Esophagus (tissue), 2 donors: Measurements from ENCODE around the gene HSF4. TPM values are rescaled to one million over a fixed set of nuclear protein-coding genes. Genes with fewer than 3 reads are reported as not detected.

Source experiments
- H3K27ac ChIP-seq, 2 donors: one replicate each; pipeline ENCODE4 v1.5.1; 2013; ENCODE audit warnings: low read depth in 2 of 2, mild to moderate bottlenecking in 2 of 2, inconsistent platforms in 1 of 2, low read length in 1 of 2, moderate library complexity in 1 of 2
- H3K27me3 ChIP-seq, 2 donors: one replicate each; pipeline ENCODE4 v1.6.1; 2013; ENCODE audit warnings: low read length in 2 of 2, control low read depth in 1 of 2, mild to moderate bottlenecking in 1 of 2; ENCODE audit not compliant: insufficient read depth in 2 of 2, control insufficient read depth in 1 of 2
- H3K36me3 ChIP-seq, 2 donors: one replicate each; pipeline ENCODE4 v1.6.1; 2013; ENCODE audit warnings: low read length in 1 of 2; ENCODE audit not compliant: control insufficient read depth in 2 of 2, insufficient read depth in 2 of 2
- H3K4me1 ChIP-seq, 2 donors: one replicate each; pipeline ENCODE4 v1.6.1; 2013; ENCODE audit warnings: low read length in 1 of 2; ENCODE audit not compliant: control insufficient read depth in 2 of 2, insufficient read depth in 2 of 2
- H3K4me3 ChIP-seq, 2 donors: one replicate each; pipeline ENCODE4 v1.5.1; 2013; ENCODE audit warnings: low read length in 2 of 2, mild to moderate bottlenecking in 2 of 2, low read depth in 1 of 2, moderate library complexity in 1 of 2
- H3K9me3 ChIP-seq, 2 donors: one replicate each; pipeline ENCODE4 v1.6.1; 2013; ENCODE audit warnings: mild to moderate bottlenecking in 2 of 2, low read depth in 1 of 2, low read length in 1 of 2, moderate library complexity in 1 of 2; ENCODE audit not compliant: control insufficient read depth in 2 of 2, insufficient read depth in 1 of 2
- WGBS, 2 donors: extraction: QIAGEN DNeasy Blood & Tissue Kit; methylation state at CpG; one replicate each; pipeline ENCODE4 v1.1.7; 2013; 5-methylcytosine and 5-hydroxymethylcytosine counted together
- polyA plus RNA-seq, 2 donors: library from polyadenylated mRNA; stranded (reverse); fragments of 200-250 nt; gene quantifications; one replicate each; pipeline ENCODE4 v1.2.3, GENCODE V29; 2013
- donor health status: healthy with polysubstance abuse.
- donor health status: Bipolar disorder and iron deficiency.

Gene HSF4
- polyA plus RNA-seq, 2 donors, result 22.9 to 80.4 TPM

GRCh38 chr16:67206129-67206837, 41.7 kb downstream of the HSF4 start:
- no peaks in the 10 kb centered on the region for H3K27me3 ChIP-seq
- peaks cover 13 to 33% of the 10 kb centered on the region in 2 donors for H3K36me3 ChIP-seq
- WGBS, 2 donors, result 89 to 92% methylated on average over 8 of the region's 8 CpGs
- no peaks in the 10 kb centered on the region for H3K9me3 ChIP-seq
- no peak overlapping the region for H3K27ac ChIP-seq
- peaks cover 0 to 10% of the 10 kb centered on the region in 2 donors for H3K4me1 ChIP-seq
- H3K4me3 ChIP-seq, result no peak overlapping the region

GRCh38 chr16:67206838-67207248, 42.3 kb downstream of the HSF4 start:
- peaks cover 12 to 27% of the 10 kb centered on the region in 2 donors for H3K36me3 ChIP-seq
- WGBS, 2 donors, result 82 to 88% methylated on average over 3 of the region's 3 CpGs
- peaks cover 0 to 10% of the 10 kb centered on the region in 2 donors for H3K4me1 ChIP-seq
- no peak overlapping the region for H3K4me3 ChIP-seq
- H3K27ac ChIP-seq, result no peak overlapping the region
- H3K9me3 ChIP-seq, result no peaks in the 10 kb centered on the region
- H3K27me3 ChIP-seq, result no peaks in the 10 kb centered on the region

GRCh38 chr16:67207249-67208091, 42.9 kb downstream of the HSF4 start:
- 62 to 71% methylated on average over 20 to 21 of the region's 21 CpGs for WGBS, 2 donors
- H3K9me3 ChIP-seq, result no peaks in the 10 kb centered on the region
- H3K4me3 ChIP-seq, result no peak overlapping the region
- no peak overlapping the region for H3K27ac ChIP-seq
- H3K36me3 ChIP-seq, result peaks cover 9 to 22% of the 10 kb centered on the region in 2 donors
- peaks cover 0 to 10% of the 10 kb centered on the region in 2 donors for H3K4me1 ChIP-seq
- H3K27me3 ChIP-seq, result no peaks in the 10 kb centered on the region

GRCh38 chr16:67208154-67208896, 43.8 kb downstream of the HSF4 start:
- WGBS, 2 donors, result 81 to 85% methylated on average over 11 of the region's 11 CpGs
- Histone ChIP-seq H3K4me1 (peaks cover 0 to 10% of the 10 kb centered on the region in 2 donors), H3K36me3 (peaks cover under 1 to 13% of the 10 kb centered on the region in 2 donors), H3K27me3 (no peaks in the 10 kb centered on the region), H3K27ac (no peak overlapping the region), H3K9me3 (no peaks in the 10 kb centered on the region), H3K4me3 (no peak overlapping the region)

- Histone ChIP-seq H3K4me3 (no peak overlapping the region), H3K27me3 (no peaks in the 10 kb centered on the region), H3K27ac (no peak overlapping the region), H3K36me3 (peaks cover 0 to 5% of the 10 kb centered on the region in 2 donors), H3K9me3 (no peaks in the 10 kb centered on the region), H3K4me1 (peaks cover 0 to 10% of the 10 kb centered on the region in 2 donors)
- WGBS, 2 donors, result 87 to 91% methylated on average over 6 to 8 of the region's 8 CpGs
Measured at GRCh38 chr16:67209565-67209964, 45.0 kb downstream of the HSF4 start.

GRCh38 chr16:67210069-67210937, 45.8 kb downstream of the HSF4 start:
- peaks cover 0 to 10% of the 10 kb centered on the region in 2 donors for H3K4me1 ChIP-seq
- no peak overlapping the region for H3K4me3 ChIP-seq
- no peaks in the 10 kb centered on the region for H3K27me3 ChIP-seq
- no peak overlapping the region for H3K27ac ChIP-seq
- 85 to 86% methylated on average over 22 to 25 of the region's 25 CpGs for WGBS, 2 donors
- peaks cover 0 to 5% of the 10 kb centered on the region in 2 donors for H3K36me3 ChIP-seq
- H3K9me3 ChIP-seq, result no peaks in the 10 kb centered on the region

- Histone ChIP-seq H3K27ac (no peak overlapping the region), H3K4me3 (no peak overlapping the region), H3K9me3 (no peaks in the 10 kb centered on the region), H3K27me3 (no peaks in the 10 kb centered on the region), H3K36me3 (peaks cover 0 to 2% of the 10 kb centered on the region in 2 donors), H3K4me1 (peaks cover 0 to 10% of the 10 kb centered on the region in 2 donors)
- 72 to 75% methylated on average over 7 of the region's 7 CpGs for WGBS, 2 donors
Measured at GRCh38 chr16:67211674-67212073, 47.1 kb downstream of the HSF4 start.

GRCh38 chr16:67212766-67213165, 48.2 kb downstream of the HSF4 start:
- H3K27me3 ChIP-seq, result no peaks in the 10 kb centered on the region
- H3K36me3 ChIP-seq, result peaks cover 2% of the 10 kb centered on the region in 2 donors
- peaks cover 0 to 3% of the 10 kb centered on the region in 2 donors for H3K4me1 ChIP-seq
- no peak overlapping the region for H3K4me3 ChIP-seq
- H3K9me3 ChIP-seq, result no peaks in the 10 kb centered on the region
- no peak overlapping the region for H3K27ac ChIP-seq
